K562 (cell line): Measurements from ENCODE around the gene FBLIM1. TPM values are rescaled to one million over a fixed set of nuclear protein-coding genes. Genes with fewer than 3 reads are reported as not detected.

ENCODE experiments used
- ATAC-seq: fragments of 200-7000 bp; cut with Tn5 transposase; 3 replicates; pipeline ENCODE4 v1.9.1; 2020; ENCODE audit warnings: moderate library complexity
- BruUV-seq: library from RNA; stranded (reverse); fragments of 400-500 nt; replicated peaks from 2 replicates; lab custom pipeline; 2021; lab: Mats Ljungman, UMichigan
- CTCF ChIA-PET: fragments of 300-600 bp; formaldehyde crosslinking; extraction: SDS; loops from one replicate; lab custom pipeline; 2021; ENCODE audit warnings: low intra/inter-chr PET ratio; lab: Yijun Ruan, JAX
- POLR2A ChIA-PET: fragments of 300-600, 350-650 bp; sonication (Branson Sonifier 250); formaldehyde crosslinking; extraction: SDS; loops from one replicate; lab custom pipeline; 2021; ENCODE audit warnings: antibody characterized with exemption, inconsistent platforms; lab: Yijun Ruan, JAX
- DNase-seq, 4 experiments: peaks; one replicate each; pipeline versions ENCODE4 v3.0.0 to v3.0.0-alpha.2; 2011 to 2018; ENCODE audit warnings: low spot score in 3 of 4, mixed read lengths in 3 of 4; ENCODE audit errors: extremely low read depth in 1 of 4
- FAIRE-seq: peaks from 2 replicates; lab custom pipeline; 2011; peaks lifted over from hg19 to GRCh38; lab: Jason Lieb, UNC
- H2AFZ ChIP-seq: 2 replicates; pipeline ENCODE4 v1.6.0; 2011; ENCODE audit warnings: low read depth, low read length, control low read depth, inconsistent platforms
- H3K27ac ChIP-seq: fragments of 200-600 bp; 3 replicates; pipeline ENCODE4 v1.8.0; 2011; ENCODE audit warnings: low read depth, mild to moderate bottlenecking, control low read depth, inconsistent platforms, low read length, moderate library complexity, mixed read lengths; ENCODE audit errors: extremely low read depth
- H3K27me3 ChIP-seq, 2 experiments: fragments of 300-600 bp in 1 of 2; 2 replicates in 1 of 2; 3 replicates in 1 of 2; pipeline versions ENCODE4 v1.6.0 to v1.8.0; 2011; ENCODE audit warnings: inconsistent platforms in 2 of 2, low read length in 2 of 2, mild to moderate bottlenecking in 1 of 2, mixed read lengths in 1 of 2, moderate library complexity in 1 of 2; ENCODE audit not compliant: control insufficient read depth in 2 of 2, insufficient read depth in 2 of 2
- H3K36me3 ChIP-seq: fragments of 300-600 bp; 3 replicates; pipeline ENCODE4 v1.8.0; 2011; ENCODE audit warnings: mild to moderate bottlenecking, low read length, inconsistent platforms; ENCODE audit not compliant: control insufficient read depth, insufficient read depth
- H3K4me1 ChIP-seq, 2 experiments: fragments of 200-600 bp in 1 of 2; replicated peaks in 1 of 2; 2 replicates in 1 of 2; 3 replicates in 1 of 2; pipeline versions ENCODE4 v1.5.1 to v1.8.0; 2011; ENCODE audit warnings: inconsistent platforms in 2 of 2, low read length in 2 of 2, mild to moderate bottlenecking in 1 of 2, mixed read lengths in 1 of 2, moderate library complexity in 1 of 2; ENCODE audit not compliant: control insufficient read depth in 2 of 2, insufficient read depth in 2 of 2
- H3K4me2 ChIP-seq: 2 replicates; pipeline ENCODE4 v1.6.1; 2011; ENCODE audit warnings: low read length, control low read depth, inconsistent platforms, mixed read lengths; ENCODE audit not compliant: insufficient read depth
- H3K4me3 ChIP-seq: fragments of 200-600 bp; sonication (generic), shearing (Covaris generic); 2 replicates; pipeline ENCODE4 v1.5.1; 2016; ENCODE audit warnings: control low read depth, inconsistent platforms
- H3K79me2 ChIP-seq: fragments of 200-600 bp; 3 replicates; pipeline ENCODE4 v1.8.0; 2011; ENCODE audit warnings: low read length, inconsistent platforms; ENCODE audit not compliant: control insufficient read depth, insufficient read depth
- H3K9ac ChIP-seq, 2 experiments: 2 replicates each; pipeline versions ENCODE4 v1.6.0 to v1.6.1; 2011; ENCODE audit warnings: low read depth in 2 of 2, low read length in 2 of 2, control low read depth in 1 of 2, inconsistent platforms in 1 of 2, mild to moderate bottlenecking in 1 of 2, mixed read lengths in 1 of 2; ENCODE audit not compliant: insufficient read depth in 1 of 2
- H3K9me1 ChIP-seq: one replicate; pipeline ENCODE4 v1.6.0; 2011; ENCODE audit warnings: inconsistent platforms, mild to moderate bottlenecking, low read length, moderate library complexity; ENCODE audit not compliant: control insufficient read depth, insufficient read depth
- H3K9me3 ChIP-seq: replicated peaks from 2 replicates; pipeline ENCODE4 v1.5.1; 2011; ENCODE audit warnings: low read depth, low read length, inconsistent platforms; ENCODE audit not compliant: control insufficient read depth, insufficient read depth
- H4K20me1 ChIP-seq: replicated peaks from 2 replicates; pipeline ENCODE4 v1.6.1; 2011; ENCODE audit warnings: low read length, inconsistent platforms, mixed read lengths; ENCODE audit not compliant: control insufficient read depth, insufficient read depth
- ATF7 ChIP-seq: fragments of 450-650 bp; IDR thresholded peaks from 2 replicates; pipeline ENCODE4 v1.7.1; 2014; ENCODE audit warnings: mild to moderate bottlenecking, moderate library complexity
- BCOR ChIP-seq: fragments of 450-650 bp; IDR thresholded peaks from 2 replicates; pipeline ENCODE4 v1.6.1; 2016
- CBFA2T2 ChIP-seq: fragments of 450-650 bp; conservative IDR thresholded peaks from 2 replicates; pipeline ENCODE4 v1.6.1; 2017; ENCODE audit warnings: mild to moderate bottlenecking
- CBFA2T3 ChIP-seq: fragments of 450-650 bp; IDR thresholded peaks from 2 replicates; pipeline ENCODE4 v1.6.1; 2017
- SPI1 ChIP-seq: IDR thresholded peaks from 2 replicates; pipeline ENCODE4 v1.6.1; 2011; ENCODE audit warnings: low read depth, low read length, control low read depth, borderline replicate concordance
- ZNF184 ChIP-seq: sonication (generic); formaldehyde crosslinking; IDR thresholded peaks from 2 replicates; pipeline ENCODE4 v1.5.0; 2020; ENCODE audit warnings: missing genetic modification reagents
- WGBS: fragments of 100-300 bp; shearing (Covaris generic); methylation state at CpG from one replicate; pipeline ENCODE4 v1.1.6; 2016; ENCODE audit warnings: low coverage, mixed read lengths; ENCODE audit not compliant: insufficient coverage; ENCODE audit errors: missing lambda C conversion rate; 5-methylcytosine and 5-hydroxymethylcytosine counted together
- in situ Hi-C: fragments of 300-500 bp; cut with MboI; formaldehyde crosslinking; loops from 4 replicates; pipeline ENCODE4 v1.15.0; 2018; ENCODE audit warnings: inconsistent platforms, mixed read lengths
- intact Hi-C: fragments of 100-400 bp; cut with micrococcal nuclease; formaldehyde crosslinking; loops from 2 replicates; pipeline ENCODE4 v1.14.2; 2022
- polyA plus RNA-seq, 8 experiments: library from polyadenylated mRNA; depleted of rRNA in 4 of 8; stranded (reverse) in 5 of 8; unstranded in 3 of 8; fragments of >200 nt; fragmentation: Nextera tagmentation in 2 of 8; fragmentation: Illumina TruSeq in 1 of 8; extraction: Ambion mirVana in 2 of 8; extraction: Trizol in 1 of 8; gene quantifications; 2 replicates each; pipeline versions ENCODE4 v1.2.1 to v1.2.3, GENCODE V29; 2011 to 2014; ENCODE audit warnings: inconsistent platforms in 1 of 8, missing spikeins in 1 of 8
- total RNA-seq, 7 experiments: library from RNA; depleted of rRNA in 6 of 7; stranded (reverse); fragments of >200 nt in 6 of 7; fragmentation: Illumina TruSeq in 2 of 7; extraction: Trizol in 2 of 7; gene quantifications; 2 replicates each; pipeline versions ENCODE4 v1.2.1 to v1.2.3, GENCODE V29; 2011 to 2021; ENCODE audit warnings: low replicate concordance in 1 of 7
- TF ChIP-seq, protein P1 (sequence below), 2 experiments: fragments of 450-650 bp in 1 of 2; sonication (generic) in 1 of 2; formaldehyde crosslinking in 1 of 2; IDR thresholded peaks in 1 of 2; conservative IDR thresholded peaks in 1 of 2; 2 replicates each; pipeline versions ENCODE4 v1.6.1 to v1.8.1; 2016 to 2023; ENCODE audit warnings: mild to moderate bottlenecking in 2 of 2, moderate library complexity in 2 of 2, inconsistent platforms in 1 of 2, missing genetic modification reagents in 1 of 2

Gene FBLIM1
- total and polyA plus RNA-seq, 9 of the 15 experiments (the other 6 are each of a cell fraction or from before 2014, with no cell fraction given) = 0.14 to 0.24 TPM; not detected in 7

DNA sequence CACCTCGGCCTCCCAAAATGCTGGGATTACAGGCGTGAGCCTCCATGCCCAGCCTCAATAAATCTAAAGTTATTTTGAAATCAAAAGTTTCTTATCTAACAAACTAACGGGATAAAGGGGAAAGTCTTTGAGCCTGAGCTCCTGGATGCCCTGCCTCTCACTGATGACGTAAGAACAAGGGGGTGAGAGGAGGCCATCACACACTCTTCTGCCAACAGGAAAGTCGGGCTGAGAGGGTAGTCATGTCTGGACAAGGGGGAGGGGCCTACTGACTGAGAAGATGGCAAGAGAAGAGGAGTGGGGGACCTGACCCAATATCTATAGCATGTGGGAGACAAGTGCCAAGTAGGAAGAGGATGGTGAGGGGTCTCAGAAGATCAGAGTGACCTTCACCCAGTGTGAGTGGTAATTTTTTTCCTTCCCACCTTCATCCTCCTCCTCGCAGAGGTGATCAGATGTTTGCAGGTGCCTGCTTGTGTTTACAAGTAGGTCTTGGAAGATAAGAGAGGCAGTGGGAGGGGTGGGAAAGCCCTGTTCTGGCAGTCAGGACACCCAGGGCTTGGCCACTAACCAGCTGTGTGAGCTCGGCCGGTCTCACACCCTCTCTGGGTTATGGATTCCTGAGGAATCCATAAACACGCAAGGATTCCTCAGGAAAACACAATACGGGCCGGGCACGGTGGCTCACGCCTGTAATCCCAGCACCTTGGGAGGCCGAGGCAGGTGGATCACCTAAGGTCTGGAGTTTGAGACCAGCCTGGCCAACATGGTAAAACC lies 39.2 kb downstream of the FBLIM1 start:
- DNase-seq (peak in 2 of 4 experiments; percentile 8 to 11), FAIRE-seq (no peak), ATAC-seq (no peak)
- Histone ChIP-seq H3K4me3 (no peak overlapping the region), H3K4me1 (peaks cover 45 to 55% of the 10 kb centered on the region in 2 experiments), H3K4me2 (no peak overlapping the region), H3K27me3 (no peaks in the 10 kb centered on the region), H2AFZ (no peak overlapping the region), H3K36me3 (no peaks in the 10 kb centered on the region), H3K79me2 (no peaks in the 10 kb centered on the region), H3K9me3 (no peaks in the 10 kb centered on the region), H3K9ac (no peak overlapping the region; a peak in 1 of 4 replicates), H4K20me1 (no peaks in the 10 kb centered on the region), H3K9me1 (peaks cover 4% of the 10 kb centered on the region), H3K27ac (no peak overlapping the region)
- ChIA-PET CTCF (no interaction called here), POLR2A (no interaction called here)
- TF ChIP-seq ZNF184 (CRISPR knock-in tag) (no peak), SPI1 (no peak), CBFA2T3 (peak; percentile 35; the same call in 1 of the 2 replicates), CBFA2T2 (0 out of 2 replicates have a peak, but pooled peaks have one; percentile 15), ATF7 (0 out of 2 replicates have a peak, but pooled peaks have one; percentile 10), BCOR (peak; percentile 23; the same call in 1 of the 2 replicates)
- TF ChIP-seq, protein P1, sequence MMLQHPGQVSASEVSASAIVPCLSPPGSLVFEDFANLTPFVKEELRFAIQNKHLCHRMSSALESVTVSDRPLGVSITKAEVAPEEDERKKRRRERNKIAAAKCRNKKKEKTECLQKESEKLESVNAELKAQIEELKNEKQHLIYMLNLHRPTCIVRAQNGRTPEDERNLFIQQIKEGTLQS (IDR thresholded peaks at IDR 0.05) = peak; percentile 24; the same call in 1 of the 2 replicates
- TF ChIP-seq, protein P1 (CRISPR knock-in tag; conservative IDR thresholded peaks at IDR 0.05) = no peak
- 66% methylated on average over 14 of the region's 14 CpGs for WGBS
- no TSS peak for BruUV-seq
- in situ Hi-C loops (no loop called here), intact Hi-C loops (loop anchor here (5.0 kb wide), 1 partner anchor 259 kb away; no protein-coding TSS in a partner anchor)
